ENCODE results near the gene SPTA1. TPM values are rescaled to one million over a fixed set of nuclear protein-coding genes. Genes with fewer than 3 reads are reported as not detected.
A peak's percentile ranks its signal among the peaks of the same experiment; 100 is the strongest.

SPTA1 gene
- total and polyA plus RNA-seq, 10 donors: 0.05 to 32.6 (median 2.0) TPM

- H3K36me3 ChIP-seq: no peaks in the 10 kb centered on the region
- peaks cover 0 to 29% (median 11%) of the 10 kb centered on the region in 6 donors for H3K4me1 ChIP-seq
- no peaks in the 10 kb centered on the region for H3K27me3 ChIP-seq (replicated peaks in 1 of 7)
- DNase-seq: no peak
- TF ChIP-seq POLR2A (IDR thresholded peaks at IDR 0.05): no peak
- TF ChIP-seq CTCF (IDR thresholded peaks at IDR 0.05 in 8 of 11, conservative IDR thresholded peaks at IDR 0.05 in 3 of 11): no peak
- no peak for TF ChIP-seq POLR2AphosphoS5 (IDR thresholded peaks at IDR 0.05)
- no peak overlapping the region for H3K4me3 ChIP-seq
- no peaks in the 10 kb centered on the region for H3K9me3 ChIP-seq
- no peak overlapping the region for H3K27ac ChIP-seq
- intact Hi-C loops (cut with DNase I; ENCODE audit: low total_unique reads): no loop called here
These were observed 32.4 kb downstream of the SPTA1 start for GRCh38 chr1:158654086-158654485.

- H3K27ac ChIP-seq: no peak overlapping the region
These were observed 33.7 kb downstream of the SPTA1 start for GRCh38 chr1:158652721-158653334.

GRCh38 chr1:158649052-158649451, 37.5 kb downstream of the SPTA1 start:
- no peaks in the 10 kb centered on the region for H3K27me3 ChIP-seq (replicated peaks in 1 of 7)
- H3K4me1 ChIP-seq: peaks cover 0 to 45% (median 13%) of the 10 kb centered on the region in 6 donors
- no peaks in the 10 kb centered on the region for H3K36me3 ChIP-seq
- no peaks in the 10 kb centered on the region for H3K9me3 ChIP-seq
- H3K27ac ChIP-seq: no peak overlapping the region
- no peak for DNase-seq
- intact Hi-C loops (cut with DNase I; ENCODE audit: low total_unique reads): no loop called here
- TF ChIP-seq POLR2A (IDR thresholded peaks at IDR 0.05) (no peak), POLR2AphosphoS5 (IDR thresholded peaks at IDR 0.05) (no peak), CTCF (IDR thresholded peaks at IDR 0.05 in 8 of 11, conservative IDR thresholded peaks at IDR 0.05 in 3 of 11) (peak in 2 of 11 experiments; percentile 12 to 18)
- H3K4me3 ChIP-seq: no peak overlapping the region

More at GRCh38 chr1:158652721-158653334, 33.7 kb downstream of the SPTA1 start:
- Histone ChIP-seq H3K36me3 (no peaks in the 10 kb centered on the region), H3K4me1 (peaks cover 0 to 29% (median 11%) of the 10 kb centered on the region in 6 donors), H3K4me3 (no peak overlapping the region), H3K9me3 (no peaks in the 10 kb centered on the region), H3K27me3 (replicated peaks in 1 of 7) (no peaks in the 10 kb centered on the region)
- TF ChIP-seq CTCF (IDR thresholded peaks at IDR 0.05 in 8 of 11, conservative IDR thresholded peaks at IDR 0.05 in 3 of 11) (no peak), POLR2AphosphoS5 (IDR thresholded peaks at IDR 0.05) (no peak), POLR2A (IDR thresholded peaks at IDR 0.05) (no peak)
- 81 to 92% (median 88%) methylated on average over 7 of the region's 7 CpGs for whole genome bisulfite sequencing, 5 donors
- DNase-seq: no peak
- intact Hi-C loops (cut with DNase I; ENCODE audit: low total_unique reads): no loop called here

- 52 to 88% (median 73%) methylated on average over 1 of the region's 1 CpG for WGBS, 5 donors
- no peaks in the 10 kb centered on the region for H3K27me3 ChIP-seq (replicated peaks in 1 of 7)
- H3K27ac ChIP-seq: peak overlapping the region in 1 of 8 donors; percentile 49
- intact Hi-C loops (cut with DNase I; ENCODE audit: low total_unique reads): no loop called here
- H3K9me3 ChIP-seq: no peaks in the 10 kb centered on the region
- DNase-seq: no peak
- no peak overlapping the region for H3K4me3 ChIP-seq
- no peak for TF ChIP-seq POLR2A (IDR thresholded peaks at IDR 0.05)
- TF ChIP-seq POLR2AphosphoS5 (IDR thresholded peaks at IDR 0.05): no peak
- TF ChIP-seq CTCF (IDR thresholded peaks at IDR 0.05 in 8 of 11, conservative IDR thresholded peaks at IDR 0.05 in 3 of 11): no peak
- no peaks in the 10 kb centered on the region for H3K36me3 ChIP-seq
- H3K4me1 ChIP-seq: peaks cover 0 to 27% (median 11%) of the 10 kb centered on the region in 6 donors
These were observed 40.0 kb downstream of the SPTA1 start for GRCh38 chr1:158646465-158646864.

Data from spleen (tissue), 11 donors.